H1 (cell line): Measurements from ENCODE around the gene MMP20. TPM values are rescaled to one million over a fixed set of nuclear protein-coding genes. Genes with fewer than 3 reads are reported as not detected.

ENCODE experiments used
- ATF2 ChIP-seq: IDR thresholded peaks from 2 replicates; pipeline ENCODE4 v1.6.1; 2012; ENCODE audit warnings: low read length, inconsistent platforms
- BACH1 ChIP-seq: IDR thresholded peaks from 2 replicates; pipeline ENCODE4 v1.6.1; 2012; ENCODE audit warnings: low read length, improper control_type of control experiment
- E2F6 ChIP-seq: IDR thresholded peaks from 2 replicates; pipeline ENCODE4 v1.6.1; 2012; ENCODE audit warnings: inconsistent platforms
- FOSL1 ChIP-seq: IDR thresholded peaks from 2 replicates; pipeline ENCODE4 v1.6.1; 2011; ENCODE audit warnings: mild to moderate bottlenecking, low read depth, low read length, moderate library complexity; ENCODE audit not compliant: insufficient read depth
- JUN ChIP-seq: IDR thresholded peaks from 2 replicates; pipeline ENCODE4 v1.6.1; 2011; ENCODE audit warnings: low read depth, mild to moderate bottlenecking, improper control_type of control experiment, low read length
- NANOG ChIP-seq: IDR thresholded peaks from 2 replicates; pipeline ENCODE4 v1.6.1; 2011; ENCODE audit warnings: low read length, low read depth, mild to moderate bottlenecking, inconsistent platforms; ENCODE audit not compliant: insufficient read depth, poor library complexity, severe bottlenecking
- polyA plus RNA-seq, 7 experiments: library from polyadenylated mRNA; depleted of rRNA in 3 of 7; stranded (reverse) in 5 of 7; unstranded in 2 of 7; fragments of >200 nt in 5 of 7; fragments of 200-250 nt in 2 of 7; gene quantifications; 1 replicate in 5 of 7; 2 replicates in 1 of 7; 4 replicates in 1 of 7; pipeline versions ENCODE4 v1.2.1 to v1.2.3, GENCODE V29; 2011 to 2013; ENCODE audit warnings: missing spikeins in 2 of 7, mixed read lengths in 2 of 7
- total RNA-seq: library from RNA; stranded (reverse); fragmentation: NEBNext Ultra II Directional; extraction: Animal tissue kit (Norgen Biotek cat#: 25700); gene quantifications from 2 replicates; pipeline ENCODE4 v1.2.1, GENCODE V29; 2021

MMP20 gene
- total and polyA plus RNA-seq, 2 of the 8 experiments (the other 6 are each of a cell fraction or from before 2014, with no cell fraction given) = not detected

- TF ChIP-seq ATF2 (no peak), E2F6 (no peak), BACH1 (no peak), JUN (no peak), NANOG (no peak), FOSL1 (no peak)
Measured at GRCh38 chr11:102647430-102647829, 22.3 kb upstream of the MMP20 start (continued).
